ENCODE measurements around the gene EXOC6B.

DNA sequence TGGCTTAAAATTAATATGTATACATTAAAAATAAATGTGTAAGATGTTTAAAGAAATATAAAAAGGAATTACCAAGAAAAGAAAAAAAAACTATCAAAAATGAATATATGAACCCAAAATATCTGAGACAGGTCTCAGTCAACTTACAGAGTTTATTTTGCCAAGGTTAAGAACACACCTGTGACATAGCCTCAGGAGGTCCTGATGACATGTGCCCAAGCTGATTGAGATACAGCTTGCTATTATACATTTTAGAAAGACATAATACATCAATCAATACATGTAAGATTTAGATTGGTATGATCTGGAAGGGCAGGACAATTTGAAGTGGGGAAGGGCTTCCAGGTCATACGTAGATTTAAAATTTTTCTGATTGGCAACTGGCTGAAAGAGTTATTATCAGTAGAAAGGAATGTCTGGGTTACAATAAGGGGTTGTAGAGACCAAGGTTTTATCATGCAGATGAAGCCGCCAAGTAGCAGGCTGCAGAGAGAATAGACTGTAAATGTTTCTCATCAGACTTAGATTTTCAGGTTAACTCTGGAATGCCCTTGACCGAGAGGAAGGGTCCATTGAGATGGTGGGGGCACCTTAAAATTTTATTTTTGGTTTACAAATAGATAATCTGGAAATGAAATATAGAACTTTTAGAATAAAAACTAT lies 74.7 kb downstream of the EXOC6B start:
- TF ChIP-seq, protein P1, sequence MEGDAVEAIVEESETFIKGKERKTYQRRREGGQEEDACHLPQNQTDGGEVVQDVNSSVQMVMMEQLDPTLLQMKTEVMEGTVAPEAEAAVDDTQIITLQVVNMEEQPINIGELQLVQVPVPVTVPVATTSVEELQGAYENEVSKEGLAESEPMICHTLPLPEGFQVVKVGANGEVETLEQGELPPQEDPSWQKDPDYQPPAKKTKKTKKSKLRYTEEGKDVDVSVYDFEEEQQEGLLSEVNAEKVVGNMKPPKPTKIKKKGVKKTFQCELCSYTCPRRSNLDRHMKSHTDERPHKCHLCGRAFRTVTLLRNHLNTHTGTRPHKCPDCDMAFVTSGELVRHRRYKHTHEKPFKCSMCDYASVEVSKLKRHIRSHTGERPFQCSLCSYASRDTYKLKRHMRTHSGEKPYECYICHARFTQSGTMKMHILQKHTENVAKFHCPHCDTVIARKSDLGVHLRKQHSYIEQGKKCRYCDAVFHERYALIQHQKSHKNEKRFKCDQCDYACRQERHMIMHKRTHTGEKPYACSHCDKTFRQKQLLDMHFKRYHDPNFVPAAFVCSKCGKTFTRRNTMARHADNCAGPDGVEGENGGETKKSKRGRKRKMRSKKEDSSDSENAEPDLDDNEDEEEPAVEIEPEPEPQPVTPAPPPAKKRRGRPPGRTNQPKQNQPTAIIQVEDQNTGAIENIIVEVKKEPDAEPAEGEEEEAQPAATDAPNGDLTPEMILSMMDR (IDR thresholded peaks at IDR 0.05): no peak
- no peak for TF ChIP-seq POLR2A (IDR thresholded peaks at IDR 0.05)

Measured in heart left ventricle (tissue), 13 donors.